Measurements from ENCODE around the gene PDIK1L. TPM values are rescaled to one million over a fixed set of nuclear protein-coding genes. Genes with fewer than 3 reads are reported as not detected.

The PDIK1L gene
- total and polyA plus RNA-seq, 9 of the 15 experiments (the other 6 are each of a cell fraction or from before 2014, with no cell fraction given), result 12.8 to 30.2 (median 21.5) TPM

DNA sequence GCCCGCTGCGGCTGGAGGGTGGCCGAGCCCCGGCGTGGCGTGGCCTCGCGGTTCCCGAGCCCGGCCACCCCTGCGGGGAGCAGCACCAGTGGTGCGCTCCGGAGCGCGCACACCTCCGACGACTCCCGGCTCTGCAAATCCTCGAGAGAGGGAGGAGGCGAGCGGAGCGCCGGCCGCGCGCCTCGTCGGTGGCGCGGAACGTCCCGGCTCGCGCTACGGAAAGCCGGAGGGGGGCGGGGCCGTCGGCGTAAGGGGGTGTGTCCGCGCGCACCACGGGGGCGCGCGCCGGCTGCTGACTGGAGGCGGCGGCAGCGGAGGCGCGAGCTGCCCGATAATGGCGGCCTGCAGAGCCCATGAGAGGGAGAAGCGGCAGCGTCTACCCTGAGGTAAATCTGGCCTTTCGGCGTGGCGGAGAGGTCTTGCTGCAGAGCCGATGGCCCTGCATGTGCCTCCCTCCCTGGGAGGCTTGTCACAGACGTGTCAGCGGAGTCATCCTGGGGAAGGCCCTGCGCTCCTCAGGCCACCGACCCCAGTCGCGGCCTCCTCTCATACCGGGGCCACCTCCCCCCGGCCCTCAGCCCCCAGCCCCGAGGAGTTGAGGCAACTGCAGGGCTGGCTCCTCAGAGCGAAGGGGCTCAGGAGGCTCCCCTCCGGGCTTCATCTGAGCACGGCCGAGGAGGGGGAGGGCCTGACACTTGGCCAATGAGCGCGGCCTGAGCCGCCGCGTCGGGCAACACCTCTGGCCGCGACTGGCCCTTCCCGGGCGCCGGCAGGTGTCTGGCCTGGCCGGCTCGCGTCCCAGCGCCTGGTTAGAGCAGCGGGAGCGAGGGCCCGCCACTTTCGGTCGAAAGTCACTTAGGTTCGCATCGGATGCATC is at the start of gene PDIK1L (continued):
- peak; percentile 64; the same call in 1 of the 2 replicates for TF ChIP-seq PHF21A (IDR thresholded peaks at IDR 0.05; ENCODE audit: borderline replicate concordance, low read depth)
- TF ChIP-seq HCFC1 (IDR thresholded peaks at IDR 0.05; ENCODE audit: low read depth, low read length), result peak; percentile 70
- TF ChIP-seq ZNF583 (CRISPR knock-in tag; IDR thresholded peaks at IDR 0.05), result 0 out of 2 replicates have a peak, but pooled peaks have one; percentile 35
- peak; percentile 83 for TF ChIP-seq RBFOX2 (IDR thresholded peaks at IDR 0.05; ENCODE audit: low read depth, low read length)
- TF ChIP-seq, protein P1, sequence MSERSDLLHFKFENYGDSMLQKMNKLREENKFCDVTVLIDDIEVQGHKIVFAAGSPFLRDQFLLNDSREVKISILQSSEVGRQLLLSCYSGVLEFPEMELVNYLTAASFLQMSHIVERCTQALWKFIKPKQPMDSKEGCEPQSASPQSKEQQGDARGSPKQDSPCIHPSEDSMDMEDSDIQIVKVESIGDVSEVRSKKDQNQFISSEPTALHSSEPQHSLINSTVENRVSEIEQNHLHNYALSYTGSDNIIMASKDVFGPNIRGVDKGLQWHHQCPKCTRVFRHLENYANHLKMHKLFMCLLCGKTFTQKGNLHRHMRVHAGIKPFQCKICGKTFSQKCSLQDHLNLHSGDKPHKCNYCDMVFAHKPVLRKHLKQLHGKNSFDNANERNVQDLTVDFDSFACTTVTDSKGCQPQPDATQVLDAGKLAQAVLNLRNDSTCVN (CRISPR knock-in tag; IDR thresholded peaks at IDR 0.05), result peak; percentile 63; the same call in 1 of the 2 replicates
- TF ChIP-seq NEUROD1 (IDR thresholded peaks at IDR 0.05; ENCODE audit: borderline replicate concordance, low read depth, low read length, partially characterized antibody), result peak; percentile 73
- TF ChIP-seq MYC (IDR thresholded peaks at IDR 0.05; ENCODE audit: low read depth, low read length), result peak; percentile 92
- TF ChIP-seq MYC (CRISPR knock-in tag; IDR thresholded peaks at IDR 0.05; ENCODE audit: borderline replicate concordance, low read depth), result peak; percentile 24; the same call in 1 of the 2 replicates
- TF ChIP-seq NR2C2 (CRISPR knock-in tag; IDR thresholded peaks at IDR 0.05), result no peak
- peak; percentile 53; the same call in 1 of the 2 replicates for TF ChIP-seq NR2C2 (tag; IDR thresholded peaks at IDR 0.05)
- 0 out of 2 replicates have a peak, but pooled peaks have one; percentile 8 for TF ChIP-seq MBD2 (IDR thresholded peaks at IDR 0.05; ENCODE audit: borderline replicate concordance, low read depth)
- peak; percentile 78; the same call in 1 of the 2 replicates for TF ChIP-seq ZBTB17 (CRISPR knock-in tag; IDR thresholded peaks at IDR 0.05)
- 0 out of 2 replicates have a peak, but pooled peaks have one; percentile 62 for TF ChIP-seq FOXJ2 (tag; IDR thresholded peaks at IDR 0.05)
- peak; percentile 5; the same call in 1 of the 2 replicates for TF ChIP-seq ZNF316 (IDR thresholded peaks at IDR 0.05)
- TF ChIP-seq ARID2 (IDR thresholded peaks at IDR 0.05), result no peak
- no peak for TF ChIP-seq KLF6 (CRISPR knock-in tag; IDR thresholded peaks at IDR 0.05; ENCODE audit: borderline replicate concordance)
- TF ChIP-seq, protein P2, sequence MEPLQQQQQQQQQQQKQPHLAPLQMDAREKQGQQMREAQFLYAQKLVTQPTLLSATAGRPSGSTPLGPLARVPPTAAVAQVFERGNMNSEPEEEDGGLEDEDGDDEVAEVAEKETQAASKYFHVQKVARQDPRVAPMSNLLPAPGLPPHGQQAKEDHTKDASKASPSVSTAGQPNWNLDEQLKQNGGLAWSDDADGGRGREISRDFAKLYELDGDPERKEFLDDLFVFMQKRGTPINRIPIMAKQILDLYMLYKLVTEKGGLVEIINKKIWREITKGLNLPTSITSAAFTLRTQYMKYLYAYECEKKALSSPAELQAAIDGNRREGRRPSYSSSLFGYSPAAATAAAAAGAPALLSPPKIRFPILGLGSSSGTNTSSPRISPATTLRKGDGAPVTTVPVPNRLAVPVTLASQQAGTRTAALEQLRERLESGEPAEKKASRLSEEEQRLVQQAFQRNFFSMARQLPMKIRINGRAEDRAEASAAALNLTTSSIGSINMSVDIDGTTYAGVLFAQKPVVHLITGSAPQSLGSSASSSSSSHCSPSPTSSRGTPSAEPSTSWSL (CRISPR knock-in tag; IDR thresholded peaks at IDR 0.05; ENCODE audit: borderline replicate concordance), result 0 out of 2 replicates have a peak, but pooled peaks have one; percentile 78
- peak; percentile 97 for TF ChIP-seq CXXC5 (CRISPR knock-in tag; IDR thresholded peaks at IDR 0.05)
- TF ChIP-seq, protein P3, sequence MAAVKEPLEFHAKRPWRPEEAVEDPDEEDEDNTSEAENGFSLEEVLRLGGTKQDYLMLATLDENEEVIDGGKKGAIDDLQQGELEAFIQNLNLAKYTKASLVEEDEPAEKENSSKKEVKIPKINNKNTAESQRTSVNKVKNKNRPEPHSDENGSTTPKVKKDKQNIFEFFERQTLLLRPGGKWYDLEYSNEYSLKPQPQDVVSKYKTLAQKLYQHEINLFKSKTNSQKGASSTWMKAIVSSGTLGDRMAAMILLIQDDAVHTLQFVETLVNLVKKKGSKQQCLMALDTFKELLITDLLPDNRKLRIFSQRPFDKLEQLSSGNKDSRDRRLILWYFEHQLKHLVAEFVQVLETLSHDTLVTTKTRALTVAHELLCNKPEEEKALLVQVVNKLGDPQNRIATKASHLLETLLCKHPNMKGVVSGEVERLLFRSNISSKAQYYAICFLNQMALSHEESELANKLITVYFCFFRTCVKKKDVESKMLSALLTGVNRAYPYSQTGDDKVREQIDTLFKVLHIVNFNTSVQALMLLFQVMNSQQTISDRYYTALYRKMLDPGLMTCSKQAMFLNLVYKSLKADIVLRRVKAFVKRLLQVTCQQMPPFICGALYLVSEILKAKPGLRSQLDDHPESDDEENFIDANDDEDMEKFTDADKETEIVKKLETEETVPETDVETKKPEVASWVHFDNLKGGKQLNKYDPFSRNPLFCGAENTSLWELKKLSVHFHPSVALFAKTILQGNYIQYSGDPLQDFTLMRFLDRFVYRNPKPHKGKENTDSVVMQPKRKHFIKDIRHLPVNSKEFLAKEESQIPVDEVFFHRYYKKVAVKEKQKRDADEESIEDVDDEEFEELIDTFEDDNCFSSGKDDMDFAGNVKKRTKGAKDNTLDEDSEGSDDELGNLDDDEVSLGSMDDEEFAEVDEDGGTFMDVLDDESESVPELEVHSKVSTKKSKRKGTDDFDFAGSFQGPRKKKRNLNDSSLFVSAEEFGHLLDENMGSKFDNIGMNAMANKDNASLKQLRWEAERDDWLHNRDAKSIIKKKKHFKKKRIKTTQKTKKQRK (IDR thresholded peaks at IDR 0.05; ENCODE audit: borderline replicate concordance, low read depth, low read length), result no peak
- TF ChIP-seq, protein P4, sequence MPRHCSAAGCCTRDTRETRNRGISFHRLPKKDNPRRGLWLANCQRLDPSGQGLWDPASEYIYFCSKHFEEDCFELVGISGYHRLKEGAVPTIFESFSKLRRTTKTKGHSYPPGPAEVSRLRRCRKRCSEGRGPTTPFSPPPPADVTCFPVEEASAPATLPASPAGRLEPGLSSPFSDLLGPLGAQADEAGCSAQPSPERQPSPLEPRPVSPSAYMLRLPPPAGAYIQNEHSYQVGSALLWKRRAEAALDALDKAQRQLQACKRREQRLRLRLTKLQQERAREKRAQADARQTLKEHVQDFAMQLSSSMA (CRISPR knock-in tag; IDR thresholded peaks at IDR 0.05), result no peak
- TF ChIP-seq SUPT5H (IDR thresholded peaks at IDR 0.05), result peak; percentile 75
